Loucy (cell line): ENCODE results near the gene GIMAP1.

Experiments
- EZH2phosphoT487 ChIP-seq: fragments of 200-600 bp; IDR thresholded peaks from 2 replicates; pipeline ENCODE4 v1.6.1; 2018; ENCODE audit warnings: antibody characterized with exemption, mild to moderate bottlenecking, moderate library complexity, borderline replicate concordance
- TF ChIP-seq, protein P1 (sequence below): fragments of 200-600 bp; sonication (generic); conservative IDR thresholded peaks from 2 replicates; pipeline ENCODE4 v1.5.1; 2014; ENCODE audit warnings: mild to moderate bottlenecking, antibody characterized with exemption, low read length

DNA sequence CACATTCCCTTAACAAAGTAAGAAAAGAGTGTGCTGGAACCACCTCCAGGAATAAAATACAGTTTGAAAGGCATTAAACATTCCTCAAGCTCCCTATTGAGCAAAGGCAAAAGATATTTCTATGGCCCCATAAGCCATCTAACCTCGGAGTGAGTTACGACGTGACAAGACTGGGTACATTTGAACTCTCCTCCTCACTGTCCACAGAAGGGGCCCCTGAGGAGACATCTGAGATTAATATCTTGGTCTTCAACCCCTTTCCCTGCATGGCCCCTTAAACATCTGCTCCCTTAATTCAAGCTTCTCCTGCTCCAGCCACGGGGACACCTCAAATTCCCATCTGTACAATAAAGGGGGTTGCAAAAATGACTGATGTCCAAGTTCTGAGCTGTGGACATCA lies 526 bp downstream of the GIMAP1 start:
- TF ChIP-seq, protein P1, sequence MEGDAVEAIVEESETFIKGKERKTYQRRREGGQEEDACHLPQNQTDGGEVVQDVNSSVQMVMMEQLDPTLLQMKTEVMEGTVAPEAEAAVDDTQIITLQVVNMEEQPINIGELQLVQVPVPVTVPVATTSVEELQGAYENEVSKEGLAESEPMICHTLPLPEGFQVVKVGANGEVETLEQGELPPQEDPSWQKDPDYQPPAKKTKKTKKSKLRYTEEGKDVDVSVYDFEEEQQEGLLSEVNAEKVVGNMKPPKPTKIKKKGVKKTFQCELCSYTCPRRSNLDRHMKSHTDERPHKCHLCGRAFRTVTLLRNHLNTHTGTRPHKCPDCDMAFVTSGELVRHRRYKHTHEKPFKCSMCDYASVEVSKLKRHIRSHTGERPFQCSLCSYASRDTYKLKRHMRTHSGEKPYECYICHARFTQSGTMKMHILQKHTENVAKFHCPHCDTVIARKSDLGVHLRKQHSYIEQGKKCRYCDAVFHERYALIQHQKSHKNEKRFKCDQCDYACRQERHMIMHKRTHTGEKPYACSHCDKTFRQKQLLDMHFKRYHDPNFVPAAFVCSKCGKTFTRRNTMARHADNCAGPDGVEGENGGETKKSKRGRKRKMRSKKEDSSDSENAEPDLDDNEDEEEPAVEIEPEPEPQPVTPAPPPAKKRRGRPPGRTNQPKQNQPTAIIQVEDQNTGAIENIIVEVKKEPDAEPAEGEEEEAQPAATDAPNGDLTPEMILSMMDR: no peak
- TF ChIP-seq EZH2phosphoT487: no peak
